MM.1S (cell line): ENCODE measurements around the gene SLC7A6.

Experiments
- DNase-seq: peaks from one replicate; pipeline ENCODE4 v3.0.0-alpha.2; 2015
- H2AFZ ChIP-seq: fragments of 300-600 bp; sonication (generic); 2 replicates; pipeline ENCODE4 v1.6.0; 2016; ENCODE audit warnings: antibody characterized with exemption, low read length
- H3F3A ChIP-seq: fragments of 300-600 bp; sonication (generic); 2 replicates; pipeline ENCODE4 v1.6.1; 2016; ENCODE audit warnings: mild to moderate bottlenecking, antibody characterized with exemption, low read length, moderate library complexity, mixed read lengths; ENCODE audit not compliant: insufficient read depth
- H3K27ac ChIP-seq: fragments of 300-600 bp; sonication (generic); 2 replicates; pipeline ENCODE4 v1.5.1; 2016; ENCODE audit warnings: mild to moderate bottlenecking, low read length
- H3K27me3 ChIP-seq: fragments of 300-600 bp; sonication (generic); replicated peaks from 2 replicates; pipeline ENCODE4 v1.6.0; 2016; ENCODE audit warnings: low read length; ENCODE audit not compliant: insufficient read depth
- H3K36me3 ChIP-seq: fragments of 300-600 bp; sonication (generic); replicated peaks from 2 replicates; pipeline ENCODE4 v1.6.1; 2016; ENCODE audit warnings: mild to moderate bottlenecking, low read length, mixed read lengths; ENCODE audit not compliant: insufficient read depth
- H3K4me1 ChIP-seq: fragments of 300-600 bp; sonication (generic); 2 replicates; pipeline ENCODE4 v1.6.1; 2016; ENCODE audit warnings: low read length, mixed read lengths
- H3K4me2 ChIP-seq: fragments of 300-600 bp; sonication (generic); 2 replicates; pipeline ENCODE4 v1.6.0; 2016; ENCODE audit warnings: low read depth, low read length
- H3K4me3 ChIP-seq: fragments of 300-600 bp; sonication (generic); 2 replicates; pipeline ENCODE4 v1.5.1; 2016; ENCODE audit warnings: low read length, mixed read lengths
- H3K79me2 ChIP-seq: fragments of 300-600 bp; sonication (generic); 2 replicates; pipeline ENCODE4 v1.6.1; 2016; ENCODE audit warnings: mixed run types, low read length, mixed read lengths
- H3K9ac ChIP-seq: fragments of 300-600 bp; sonication (generic); 2 replicates; pipeline ENCODE4 v1.6.1; 2016; ENCODE audit warnings: low read length, mixed read lengths
- H3K9me2 ChIP-seq: fragments of 300-600 bp; sonication (generic); replicated peaks from 2 replicates; pipeline ENCODE4 v1.6.1; 2016; ENCODE audit warnings: mild to moderate bottlenecking, low read length, mixed read lengths; ENCODE audit not compliant: insufficient read depth
- H3K9me3 ChIP-seq: fragments of 300-600 bp; sonication (generic); replicated peaks from 2 replicates; pipeline ENCODE4 v1.6.1; 2016; ENCODE audit warnings: mild to moderate bottlenecking, low read length, mixed read lengths; ENCODE audit not compliant: insufficient read depth
- H4K20me1 ChIP-seq: fragments of 300-600 bp; sonication (generic); 2 replicates; pipeline ENCODE4 v1.6.1; 2016; ENCODE audit warnings: mild to moderate bottlenecking, low read length, moderate library complexity, mixed read lengths; ENCODE audit not compliant: insufficient read depth
- CTCF ChIP-seq: fragments of 300-600 bp; sonication (generic); IDR thresholded peaks from 2 replicates; pipeline ENCODE4 v1.5.1; 2016; ENCODE audit warnings: antibody characterized with exemption, low read length, mixed read lengths
- EZH2 ChIP-seq: fragments of 300-600 bp; sonication (generic); optimal IDR thresholded peaks from 2 replicates; pipeline ENCODE3; 2017; ENCODE audit warnings: low read depth, mild to moderate bottlenecking, antibody characterized with exemption, low read length, mixed read lengths
- EZH2phosphoT487 ChIP-seq: fragments of 300-600 bp; sonication (generic); IDR thresholded peaks from 2 replicates; pipeline ENCODE4 v1.6.1; 2018; ENCODE audit warnings: antibody characterized with exemption, low read length

SLC7A6 gene

GRCh38 chr16:68279726-68280558 is 15.6 kb downstream of the SLC7A6 start:
- H3K27ac ChIP-seq, result no peak overlapping the region
- no peak overlapping the region for H3K9ac ChIP-seq
- peaks cover 65% of the 10 kb centered on the region for H3K79me2 ChIP-seq
- no peak overlapping the region for H2AFZ ChIP-seq
- DNase-seq, result no peak
- H3F3A ChIP-seq, result peaks cover 55% of the 10 kb centered on the region
- H3K4me2 ChIP-seq, result no peak overlapping the region
- H3K9me3 ChIP-seq, result no peaks in the 10 kb centered on the region
- H3K36me3 ChIP-seq, result no peaks in the 10 kb centered on the region
- H3K4me1 ChIP-seq, result peaks cover 61% of the 10 kb centered on the region
- H3K9me2 ChIP-seq, result no peaks in the 10 kb centered on the region
- no peaks in the 10 kb centered on the region for H4K20me1 ChIP-seq
- H3K27me3 ChIP-seq, result no peaks in the 10 kb centered on the region
- no peak for TF ChIP-seq EZH2phosphoT487
- no peak for TF ChIP-seq CTCF
- no peak for TF ChIP-seq EZH2
- no peak overlapping the region for H3K4me3 ChIP-seq

GRCh38 chr16:68281368-68282063 is 17.2 kb downstream of the SLC7A6 start:
- Histone ChIP-seq H4K20me1 (no peaks in the 10 kb centered on the region), H3K27ac (peak overlapping the region; percentile 94; the same call in 1 of the 2 replicates), H2AFZ (no peak overlapping the region), H3K4me3 (no peak overlapping the region), H3K9me3 (no peaks in the 10 kb centered on the region), H3K4me1 (peaks cover 65% of the 10 kb centered on the region), H3K4me2 (peak overlapping the region; percentile 98; the same call in 1 of the 2 replicates), H3F3A (peaks cover 55% of the 10 kb centered on the region), H3K27me3 (no peaks in the 10 kb centered on the region), H3K79me2 (peaks cover 69% of the 10 kb centered on the region), H3K9me2 (no peaks in the 10 kb centered on the region), H3K9ac (no peak overlapping the region), H3K36me3 (no peaks in the 10 kb centered on the region)
- no peak for TF ChIP-seq CTCF
- no peak for TF ChIP-seq EZH2
- TF ChIP-seq EZH2phosphoT487, result no peak
- no peak for DNase-seq

- Histone ChIP-seq H3F3A (peaks cover 52% of the 10 kb centered on the region), H4K20me1 (no peaks in the 10 kb centered on the region), H3K9me3 (no peaks in the 10 kb centered on the region), H3K79me2 (peaks cover 69% of the 10 kb centered on the region), H3K4me3 (no peak overlapping the region), H3K9ac (no peak overlapping the region), H2AFZ (no peak overlapping the region), H3K36me3 (no peaks in the 10 kb centered on the region), H3K9me2 (no peaks in the 10 kb centered on the region), H3K27me3 (no peaks in the 10 kb centered on the region), H3K4me1 (peaks cover 64% of the 10 kb centered on the region), H3K27ac (peak overlapping the region; percentile 94; the same call in 1 of the 2 replicates), H3K4me2 (peak overlapping the region; percentile 98)
- DNase-seq, result no peak
- no peak for TF ChIP-seq CTCF
These were observed 17.7 kb downstream of the SLC7A6 start for GRCh38 chr16:68282064-68282452.
